ENCODE results near the gene CAST.

The CAST gene

GRCh38 chr5:96662725-96663518 lies 746 bp downstream of the CAST start:
- H3K27ac ChIP-seq, result peak overlapping the region; percentile 95 to 100 (median 99)
- peak overlapping the region; percentile 91 to 97 (median 95) for H3K4me3 ChIP-seq

DNA sequence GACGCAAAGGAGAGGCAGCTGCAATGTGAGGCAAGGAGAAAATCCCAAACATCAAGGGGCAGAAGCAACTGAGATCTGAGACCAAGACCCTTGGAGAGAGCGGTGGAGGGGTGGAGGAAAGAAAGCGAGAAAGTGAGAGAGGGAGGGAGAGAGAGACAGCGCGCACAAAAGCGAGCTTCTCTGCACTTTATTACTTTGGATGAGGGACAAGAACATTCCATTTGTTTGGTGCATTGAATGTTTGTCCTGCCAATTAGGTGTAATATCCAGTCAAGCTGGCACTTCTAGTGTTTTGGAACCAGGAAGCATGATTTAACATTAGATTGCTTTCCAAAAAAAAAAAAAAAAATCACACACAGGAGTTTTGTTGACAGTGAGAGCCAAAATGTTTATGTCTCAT lies 1.4 kb downstream of the CAST start:
- Histone ChIP-seq H3K27ac (peak overlapping the region in 20 of 21 experiments; percentile 95 to 100 (median 99)), H3K4me3 (peak overlapping the region; percentile 91 to 97 (median 95))

DNA sequence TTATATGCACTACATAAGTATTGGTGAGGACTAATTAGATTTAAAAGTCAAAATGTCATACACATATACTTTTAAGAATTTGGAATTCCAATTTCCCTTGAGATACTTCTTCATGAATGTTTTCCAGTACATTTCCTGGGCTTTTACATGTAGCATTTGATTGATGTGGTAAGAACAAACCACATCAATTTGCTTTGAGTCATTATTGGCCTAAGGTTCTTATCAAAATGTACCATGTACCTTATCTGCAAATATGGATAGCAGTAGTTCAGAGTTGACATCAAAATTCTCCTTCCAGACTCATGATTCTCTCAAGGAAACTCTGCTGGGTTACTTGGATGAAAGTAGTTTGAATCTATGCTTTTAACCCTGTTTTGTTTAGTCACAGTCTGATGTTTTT lies 2.5 kb downstream of the CAST start:
- H3K27ac ChIP-seq, result peak overlapping the region in 4 of 21 experiments; percentile 17 to 30 (median 26)
- no peak overlapping the region for H3K4me3 ChIP-seq

GRCh38 chr5:96668725-96669124 lies 6.5 kb downstream of the CAST start:
- H3K4me3 ChIP-seq, result no peak overlapping the region
- peak overlapping the region in 2 of 21 experiments; percentile 9 to 49 for H3K27ac ChIP-seq

DNA sequence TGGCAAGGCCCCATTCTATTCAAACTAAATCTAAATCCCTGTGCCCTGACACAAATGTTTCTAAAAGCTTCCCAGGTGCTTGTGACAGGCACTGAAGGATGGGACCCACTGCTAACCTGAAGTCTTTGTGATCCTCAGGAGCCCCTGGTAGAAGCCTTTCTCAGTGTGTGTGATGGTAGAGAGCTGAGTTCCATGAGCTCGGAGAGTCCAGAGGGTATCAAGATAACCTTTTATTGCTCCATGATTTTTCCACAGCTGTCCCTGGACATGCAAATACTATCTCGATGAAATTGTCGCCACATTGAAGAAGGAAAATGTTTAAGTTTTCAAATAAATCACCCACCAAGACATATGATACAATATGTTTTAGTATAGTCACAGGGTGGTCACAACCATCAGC lies 7.7 kb downstream of the CAST start:
- Histone ChIP-seq H3K27ac (no peak overlapping the region), H3K4me3 (no peak overlapping the region)

DNA sequence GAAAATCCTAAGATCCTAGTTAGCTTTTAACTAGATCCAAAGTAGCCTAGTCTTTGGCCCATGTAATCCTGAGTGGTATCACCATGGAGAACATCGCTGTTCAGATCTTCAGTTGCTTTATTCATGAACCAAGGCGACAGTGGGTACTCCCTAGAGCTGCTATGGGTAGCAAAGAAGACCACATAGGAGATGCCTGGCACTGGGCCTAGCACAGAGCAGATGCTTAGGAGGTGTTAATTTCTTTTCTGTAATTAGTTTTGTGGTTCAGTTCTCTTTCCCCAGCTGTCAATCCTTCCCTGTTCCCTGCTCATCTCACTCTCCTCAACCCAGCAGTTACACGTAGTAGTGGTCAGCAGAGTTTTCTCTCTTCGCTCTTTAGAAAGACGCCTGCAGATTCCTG lies 9.3 kb downstream of the CAST start:
- Histone ChIP-seq H3K4me3 (no peak overlapping the region), H3K27ac (no peak overlapping the region)

GRCh38 chr5:96673127-96673526 lies 11.0 kb downstream of the CAST start:
- Histone ChIP-seq H3K4me3 (no peak overlapping the region), H3K27ac (no peak overlapping the region)

DNA sequence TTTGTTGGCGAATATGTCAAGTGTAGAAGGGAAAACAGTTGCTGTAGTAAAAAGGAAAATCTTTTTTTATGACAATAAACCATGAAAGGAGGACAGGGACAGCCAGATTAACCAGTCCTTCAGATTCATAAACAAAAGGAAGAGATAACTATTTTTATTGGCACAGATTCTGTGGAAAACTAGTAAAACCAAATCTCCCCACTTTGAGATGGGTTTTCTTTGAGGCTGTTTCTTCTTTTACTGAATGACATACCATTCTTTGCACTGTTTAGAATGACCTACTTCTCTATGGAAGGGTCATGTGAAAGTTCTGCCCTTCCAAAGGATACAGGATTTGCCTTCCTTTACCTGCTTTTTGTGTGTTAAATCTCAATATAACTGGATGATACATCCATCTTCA lies 13.7 kb downstream of the CAST start:
- no peak overlapping the region for H3K4me3 ChIP-seq
- H3K27ac ChIP-seq, result no peak overlapping the region

GRCh38 chr5:96677496-96677895 lies 15.3 kb downstream of the CAST start:
- no peak overlapping the region for H3K27ac ChIP-seq
- H3K4me3 ChIP-seq, result no peak overlapping the region

GRCh38 chr5:96679293-96679692 lies 17.1 kb downstream of the CAST start:
- H3K27ac ChIP-seq, result no peak overlapping the region
- no peak overlapping the region for H3K4me3 ChIP-seq

DNA sequence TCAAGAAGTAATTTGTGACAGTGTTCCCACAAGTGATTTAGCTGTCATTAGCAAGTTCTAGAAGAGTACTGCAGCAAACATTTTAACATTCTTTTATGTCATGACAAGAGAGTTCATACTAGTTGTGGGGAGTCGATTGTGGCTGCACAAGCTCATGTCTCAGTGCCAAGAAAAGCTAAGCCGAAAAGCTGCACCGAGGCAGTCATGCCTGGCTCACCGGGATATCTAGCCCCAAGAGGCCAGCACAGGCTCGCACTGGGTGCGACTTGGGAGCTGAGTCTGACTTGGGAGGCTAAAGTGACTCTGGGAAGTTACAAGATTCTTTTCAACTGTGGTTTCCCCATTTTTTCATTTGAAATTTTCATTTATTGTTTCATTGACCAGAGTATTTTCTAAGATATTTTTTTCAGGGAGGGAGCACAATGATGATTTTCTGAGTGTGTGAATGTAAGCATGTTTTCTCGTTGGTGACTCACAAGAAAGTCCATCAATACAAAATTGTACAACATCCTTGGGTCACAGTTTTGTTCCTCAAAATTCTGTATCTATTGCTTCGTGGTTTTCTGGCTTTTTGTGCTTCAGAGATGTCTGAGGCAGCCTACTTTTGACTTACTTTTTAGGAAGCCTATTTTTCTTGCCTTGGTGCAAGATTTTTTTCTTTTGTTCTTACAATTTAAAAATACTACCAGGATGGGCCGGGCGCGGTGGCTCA lies 18.7 kb downstream of the CAST start:
- H3K27ac ChIP-seq, result no peak overlapping the region
- H3K4me3 ChIP-seq, result no peak overlapping the region

GRCh38 chr5:96683392-96683791 lies 21.2 kb downstream of the CAST start:
- Histone ChIP-seq H3K27ac (no peak overlapping the region), H3K4me3 (no peak overlapping the region)

DNA sequence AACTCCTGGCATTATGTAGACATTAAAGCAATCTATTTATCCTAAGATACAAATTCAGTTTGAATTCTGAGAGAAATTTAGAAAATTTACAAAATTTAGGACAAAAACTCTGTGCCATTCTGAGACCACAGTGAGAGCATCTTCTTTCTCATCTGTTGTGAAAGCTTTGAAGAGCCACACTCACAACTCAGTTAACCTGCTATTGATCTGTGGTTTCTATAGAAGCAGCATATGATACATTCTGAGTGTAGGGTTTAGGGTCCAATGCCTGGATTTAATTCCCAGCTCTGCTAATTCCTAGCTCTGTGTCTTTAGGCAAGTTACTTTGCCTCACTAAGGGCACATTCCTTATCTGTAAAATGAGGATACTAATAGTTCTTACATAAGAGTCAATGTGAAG lies 21.6 kb downstream of the CAST start:
- Histone ChIP-seq H3K4me3 (no peak overlapping the region), H3K27ac (no peak overlapping the region)

GRCh38 chr5:96687080-96687479 lies 24.9 kb downstream of the CAST start:
- Histone ChIP-seq H3K4me3 (no peak overlapping the region), H3K27ac (no peak overlapping the region)

DNA sequence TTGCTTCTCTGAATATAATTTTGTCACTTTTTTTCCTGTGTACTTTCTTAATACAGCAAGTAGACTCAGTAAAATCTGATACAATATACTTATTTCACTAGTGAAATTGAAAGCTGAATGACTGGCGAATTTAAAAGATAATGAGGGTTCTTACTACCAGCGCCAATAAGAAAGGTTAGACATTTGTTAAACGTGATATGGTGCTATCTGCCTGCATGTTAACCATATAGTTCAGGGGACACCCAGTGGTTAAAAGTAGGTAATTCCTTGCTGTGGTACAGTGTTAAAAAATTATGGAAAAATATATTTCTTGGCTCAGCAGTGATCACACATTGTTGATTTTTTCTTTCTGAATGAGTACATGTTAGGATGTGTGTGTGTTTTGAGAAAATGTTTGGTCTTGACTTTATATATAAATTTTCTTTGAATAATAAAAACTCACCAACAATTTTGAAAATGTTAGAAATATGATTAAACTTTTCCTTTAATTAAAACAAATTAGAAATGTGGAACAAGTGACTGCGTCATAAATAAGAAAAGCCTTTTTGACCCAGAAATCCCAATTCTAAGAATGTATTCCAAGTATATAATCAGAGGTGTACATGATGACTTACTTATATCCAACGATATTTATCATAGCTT lies 25.8 kb downstream of the CAST start:
- no peak overlapping the region for H3K4me3 ChIP-seq
- no peak overlapping the region for H3K27ac ChIP-seq

DNA sequence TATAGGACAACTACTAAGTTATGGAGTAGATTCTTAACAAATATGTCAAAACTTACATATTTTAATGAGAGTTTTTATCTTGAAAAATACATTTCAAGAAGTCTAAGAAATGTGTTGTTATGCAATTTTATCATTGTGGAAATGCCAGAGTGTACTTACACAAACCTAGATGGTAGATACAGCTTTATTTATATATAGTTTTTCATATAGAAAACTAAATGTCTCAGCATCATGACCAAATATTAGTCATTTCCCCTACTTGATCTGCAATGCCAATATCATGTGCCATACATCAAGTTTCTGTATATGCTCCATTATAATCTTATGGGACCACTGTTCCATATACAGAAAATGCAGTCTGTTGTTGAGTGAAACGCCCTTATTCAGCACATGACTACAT lies 28.7 kb downstream of the CAST start:
- Histone ChIP-seq H3K4me3 (no peak overlapping the region), H3K27ac (peak overlapping the region in 1 of 21 experiments; percentile 8)

DNA sequence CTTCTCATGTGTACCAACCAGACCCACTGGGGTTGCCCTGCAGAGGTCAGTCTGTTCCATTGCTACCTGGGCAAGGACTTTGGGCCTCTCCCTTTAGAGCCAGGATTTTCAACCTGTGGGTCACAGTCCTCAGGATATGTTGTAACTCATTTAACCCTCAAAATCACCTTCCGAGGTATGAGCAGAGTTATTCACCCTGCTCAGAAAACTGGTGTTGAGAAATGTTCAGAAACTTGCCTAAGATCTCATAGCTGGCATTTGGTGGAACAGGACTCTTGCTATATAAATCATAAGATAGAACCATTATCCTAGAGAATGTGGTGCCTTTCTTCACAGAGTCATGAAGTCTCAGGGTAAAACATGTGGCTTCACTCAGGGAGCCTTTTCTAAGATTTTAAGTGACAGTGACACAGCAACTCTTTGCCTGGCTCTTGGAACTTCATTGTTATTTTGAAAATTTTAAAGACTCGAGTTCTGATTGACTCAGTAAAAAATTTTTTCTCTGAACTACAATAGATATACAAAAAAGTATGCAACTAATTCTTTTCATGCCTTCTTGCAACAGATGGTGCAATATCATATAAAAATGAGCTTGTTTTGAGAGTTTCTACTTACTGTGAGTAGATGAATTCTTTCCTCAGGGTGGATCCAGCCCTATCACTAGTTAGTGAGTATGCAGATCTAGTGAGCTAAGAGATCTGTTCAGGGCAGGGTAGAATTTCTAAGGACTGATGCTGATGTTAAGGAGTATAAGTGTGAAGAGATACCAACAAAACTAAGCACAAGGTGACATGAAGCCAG lies 29.5 kb downstream of the CAST start:
- Histone ChIP-seq H3K4me3 (no peak overlapping the region), H3K27ac (peak overlapping the region in 7 of 21 experiments; percentile 2 to 50 (median 15))

DNA sequence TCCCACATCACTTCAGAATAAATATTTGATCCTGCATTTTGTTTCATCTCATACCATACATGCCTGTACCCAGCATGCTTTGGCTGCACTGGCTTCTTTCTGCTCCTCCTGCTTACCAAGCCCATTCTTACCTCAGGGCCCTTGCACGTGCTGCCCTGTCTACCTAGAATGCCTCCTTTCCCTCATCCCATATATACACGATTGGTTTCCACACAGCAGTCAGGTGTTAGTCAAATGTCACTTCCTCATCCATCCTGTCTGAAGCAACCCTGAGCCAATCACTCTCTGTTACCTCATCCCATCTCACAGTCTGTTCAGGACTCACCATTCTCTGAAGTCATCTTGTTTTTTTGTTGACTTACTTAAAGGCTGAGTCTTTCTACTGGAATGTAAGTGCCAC lies 30.3 kb downstream of the CAST start:
- Histone ChIP-seq H3K4me3 (no peak overlapping the region), H3K27ac (peak overlapping the region in 5 of 21 experiments; percentile 2 to 50 (median 35))

DNA sequence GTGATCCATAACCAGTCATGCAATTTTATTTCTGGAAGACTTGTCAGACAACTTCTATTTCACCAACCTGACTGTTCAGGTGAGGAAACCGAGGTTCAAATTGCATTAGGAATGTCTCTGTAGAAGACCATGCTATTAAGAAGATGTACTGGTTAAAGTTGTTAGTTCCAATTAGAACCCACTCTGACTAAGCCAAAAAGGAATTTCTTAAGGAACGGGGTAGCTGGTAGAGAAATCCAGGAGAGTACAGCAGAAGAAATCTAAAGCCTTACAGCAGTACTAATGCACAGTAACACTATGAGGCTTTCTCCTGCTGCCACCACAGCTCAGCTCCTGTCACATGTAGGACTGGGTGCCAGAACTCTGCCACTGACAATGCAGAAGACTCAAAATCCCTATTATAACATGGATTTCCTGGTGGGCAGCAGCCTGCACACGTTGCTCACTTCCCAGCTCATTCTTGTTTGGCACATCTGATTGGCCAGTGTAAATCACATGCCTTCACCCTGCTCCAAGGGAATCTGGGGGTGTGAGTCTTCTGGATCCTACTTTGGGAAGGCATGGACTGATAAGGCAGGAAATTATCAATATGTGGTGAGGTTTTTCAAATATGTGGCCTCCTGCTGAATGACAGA lies 37.1 kb downstream of the CAST start:
- no peak overlapping the region for H3K4me3 ChIP-seq
- H3K27ac ChIP-seq, result peak overlapping the region in 6 of 21 experiments; percentile 15 to 97 (median 94)
